GM12873 (cell line): Measurements from ENCODE around the gene PHC1.

ENCODE experiments used
- TF ChIP-seq, protein P1 (sequence below): IDR thresholded peaks from 2 replicates; pipeline ENCODE4 v1.5.1; 2012; ENCODE audit warnings: low read depth, mild to moderate bottlenecking, moderate library complexity, low read length, control low read depth; ENCODE audit not compliant: insufficient read depth; ENCODE audit errors: missing control alignments

The PHC1 gene

DNA sequence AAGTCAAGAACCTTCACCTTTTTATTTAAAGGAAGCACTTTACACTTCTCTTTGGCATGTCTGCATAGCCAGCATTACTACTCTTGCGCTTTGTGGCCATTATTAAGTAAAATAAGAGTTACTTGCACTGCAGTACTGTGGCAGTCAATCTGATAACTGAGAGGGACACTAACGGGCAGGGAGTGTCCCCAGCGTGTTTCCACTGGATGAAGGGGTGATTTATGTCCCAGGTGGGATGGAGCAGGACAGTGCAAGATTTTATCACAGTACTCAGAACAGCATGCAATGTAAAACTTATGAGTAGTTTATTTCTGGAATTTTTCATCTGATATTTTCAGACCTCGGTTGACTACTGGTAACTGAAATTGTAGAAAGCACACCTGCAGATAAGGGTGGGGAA, 43.3 kb downstream of the PHC1 start:
- TF ChIP-seq, protein P1, sequence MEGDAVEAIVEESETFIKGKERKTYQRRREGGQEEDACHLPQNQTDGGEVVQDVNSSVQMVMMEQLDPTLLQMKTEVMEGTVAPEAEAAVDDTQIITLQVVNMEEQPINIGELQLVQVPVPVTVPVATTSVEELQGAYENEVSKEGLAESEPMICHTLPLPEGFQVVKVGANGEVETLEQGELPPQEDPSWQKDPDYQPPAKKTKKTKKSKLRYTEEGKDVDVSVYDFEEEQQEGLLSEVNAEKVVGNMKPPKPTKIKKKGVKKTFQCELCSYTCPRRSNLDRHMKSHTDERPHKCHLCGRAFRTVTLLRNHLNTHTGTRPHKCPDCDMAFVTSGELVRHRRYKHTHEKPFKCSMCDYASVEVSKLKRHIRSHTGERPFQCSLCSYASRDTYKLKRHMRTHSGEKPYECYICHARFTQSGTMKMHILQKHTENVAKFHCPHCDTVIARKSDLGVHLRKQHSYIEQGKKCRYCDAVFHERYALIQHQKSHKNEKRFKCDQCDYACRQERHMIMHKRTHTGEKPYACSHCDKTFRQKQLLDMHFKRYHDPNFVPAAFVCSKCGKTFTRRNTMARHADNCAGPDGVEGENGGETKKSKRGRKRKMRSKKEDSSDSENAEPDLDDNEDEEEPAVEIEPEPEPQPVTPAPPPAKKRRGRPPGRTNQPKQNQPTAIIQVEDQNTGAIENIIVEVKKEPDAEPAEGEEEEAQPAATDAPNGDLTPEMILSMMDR = no peak

DNA sequence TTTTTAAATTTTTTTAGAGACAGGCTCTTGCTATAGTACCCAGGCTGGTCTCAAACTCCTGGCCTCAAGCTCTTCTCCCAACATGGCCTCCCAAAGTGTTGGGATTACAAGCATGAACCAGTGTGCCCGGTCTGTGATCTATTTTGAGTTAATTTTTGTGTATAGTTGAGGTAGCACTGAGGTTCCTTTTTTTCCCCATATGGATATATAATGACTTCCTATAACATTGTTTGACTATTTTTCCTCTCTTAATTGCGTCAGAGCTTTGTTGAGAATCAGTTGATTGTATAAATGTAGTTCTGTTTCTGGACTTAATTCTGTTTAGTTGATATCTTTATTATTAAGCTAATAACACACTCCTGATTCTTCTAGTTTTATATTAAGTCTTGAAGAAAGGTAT, 43.8 kb downstream of the PHC1 start:
- TF ChIP-seq, protein P1 = no peak

DNA sequence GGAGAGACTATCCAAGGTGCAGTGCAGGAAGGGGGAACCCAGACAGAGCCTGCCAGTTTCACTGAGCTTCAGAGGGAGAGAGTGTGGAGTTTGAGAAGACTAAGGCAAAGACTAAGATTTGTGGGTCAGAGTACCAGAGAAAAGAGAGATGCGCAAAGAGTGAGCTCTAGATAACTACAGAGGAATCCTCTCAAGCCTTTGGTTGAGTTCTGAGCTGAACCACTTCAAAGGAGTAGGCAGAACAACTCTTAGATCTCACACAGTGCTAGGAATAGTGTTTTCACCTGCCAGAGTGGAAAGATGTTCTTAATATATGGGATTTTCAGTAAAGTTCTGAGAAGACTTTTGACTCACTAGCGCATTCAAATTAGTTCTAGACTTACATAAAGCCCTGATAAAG, 45.9 kb downstream of the PHC1 start:
- TF ChIP-seq, protein P1 = no peak

- TF ChIP-seq, protein P1 = no peak
Measured at GRCh38 chr12:8968761-8969160, 54.5 kb downstream of the PHC1 start.

DNA sequence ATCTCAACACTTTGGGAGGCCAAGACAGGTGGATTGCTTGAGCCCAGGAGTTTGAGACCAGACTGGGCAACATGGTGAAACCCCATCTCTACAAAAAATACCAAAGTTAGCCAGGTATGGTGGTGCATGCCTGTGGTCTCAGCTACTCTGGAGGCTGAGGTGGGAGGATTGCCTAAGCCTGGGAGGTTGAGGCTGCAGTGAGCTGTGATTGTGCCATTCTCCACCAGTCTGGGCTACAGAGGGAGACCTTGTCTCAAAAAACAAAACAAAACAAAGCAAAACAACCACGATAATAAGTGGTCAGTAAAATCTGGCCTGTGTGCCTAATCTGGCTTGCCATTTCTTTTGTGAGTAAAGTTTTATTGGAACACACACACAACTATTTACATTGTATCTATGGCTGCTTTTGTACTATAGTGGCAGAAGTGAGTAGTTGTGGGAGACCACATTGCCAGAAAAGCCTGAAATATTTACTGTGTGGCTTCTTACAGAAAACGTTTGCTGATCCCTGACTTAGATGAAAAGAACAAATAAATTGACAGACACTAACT, 55.6 kb downstream of the PHC1 start:
- TF ChIP-seq, protein P1 = no peak

DNA sequence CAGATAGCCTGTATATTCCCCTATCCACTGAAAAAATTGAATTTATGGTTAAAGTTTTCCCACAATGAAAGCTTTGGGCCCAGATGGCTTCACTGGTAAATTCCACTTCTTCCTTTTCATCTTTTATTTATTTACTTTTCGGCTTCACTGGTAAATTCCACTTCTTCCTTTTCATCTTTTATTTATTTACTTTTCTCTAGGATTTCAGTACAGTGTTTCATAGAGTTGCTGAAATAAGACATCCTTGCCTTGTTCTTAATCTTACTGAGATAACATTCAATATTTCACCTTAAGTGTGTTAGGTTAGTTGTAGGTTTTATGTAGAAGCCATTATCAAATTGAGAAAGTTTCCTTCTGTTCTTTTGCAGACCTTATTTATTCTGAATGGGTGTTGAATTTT, 56.1 kb downstream of the PHC1 start:
- TF ChIP-seq, protein P1 = no peak

DNA sequence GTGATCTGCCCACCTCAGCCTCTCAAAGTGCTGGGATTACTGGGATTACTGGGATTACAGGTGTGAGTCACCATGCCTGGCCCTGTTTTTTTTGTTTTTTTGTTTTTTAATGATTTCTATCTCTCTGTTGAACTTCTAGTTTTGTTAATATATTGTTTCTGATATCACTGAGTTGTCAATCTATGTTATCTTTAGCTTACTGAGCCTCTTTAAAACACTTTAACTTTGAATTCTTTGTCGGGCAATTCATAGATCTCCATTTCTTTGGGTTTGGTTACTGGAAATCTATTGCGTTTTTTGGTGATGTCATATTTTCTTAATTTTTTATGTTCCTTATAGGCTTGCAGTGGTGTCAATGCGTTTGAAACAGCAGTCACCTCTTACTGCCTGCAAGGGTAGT, 65.8 kb downstream of the PHC1 start:
- TF ChIP-seq, protein P1 = no peak

DNA sequence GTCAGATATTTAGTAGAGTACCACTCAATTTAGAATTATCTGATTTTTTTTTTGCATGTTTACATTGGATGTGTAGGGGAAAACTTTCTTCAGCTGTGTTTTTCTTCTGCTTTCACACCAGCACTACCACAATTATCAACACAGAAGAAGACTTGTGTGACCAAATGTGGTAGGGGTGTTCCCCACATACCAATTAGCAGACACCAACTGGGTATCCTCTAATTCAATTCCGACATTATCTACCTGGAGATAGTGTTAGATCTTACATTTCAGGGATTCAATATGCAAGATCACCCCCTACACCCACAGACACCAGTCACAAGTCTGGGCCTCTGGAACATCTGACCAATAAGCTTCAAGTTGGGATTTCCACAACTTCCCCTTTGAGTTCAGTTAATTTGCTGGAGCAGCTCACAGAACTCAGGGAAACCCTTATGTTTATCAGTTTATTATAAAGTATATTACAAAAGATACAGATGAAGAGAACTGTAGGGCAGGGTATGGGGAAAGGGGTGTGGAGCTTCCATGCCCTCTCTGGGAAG, 71.0 kb downstream of the PHC1 start:
- TF ChIP-seq, protein P1 = no peak
